Measurements from ENCODE around the gene ATP6V1G1.

The ATP6V1G1 gene

DNA sequence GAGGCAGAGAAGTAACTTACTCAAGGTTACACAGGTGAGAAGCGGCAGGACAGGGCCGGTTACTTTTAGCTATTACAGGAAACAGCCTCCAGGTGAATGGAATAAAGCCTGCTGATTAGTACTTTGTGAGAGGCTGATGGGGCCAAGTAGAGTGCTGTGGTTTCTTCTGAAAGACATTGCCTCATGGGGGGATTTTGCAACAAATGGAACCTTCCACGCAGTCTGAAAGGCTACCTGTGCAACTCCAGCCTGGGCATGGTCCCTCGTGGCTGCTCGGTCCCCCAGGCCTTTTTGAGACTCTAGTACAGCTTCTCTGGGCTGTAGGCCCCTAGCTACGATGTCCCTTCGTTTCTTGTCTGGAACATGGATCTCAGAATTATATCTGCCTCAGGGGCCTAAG, 25.5 kb downstream of the ATP6V1G1 start:
- DNase-seq (ENCODE audit: low spot score), result no peak

DNA sequence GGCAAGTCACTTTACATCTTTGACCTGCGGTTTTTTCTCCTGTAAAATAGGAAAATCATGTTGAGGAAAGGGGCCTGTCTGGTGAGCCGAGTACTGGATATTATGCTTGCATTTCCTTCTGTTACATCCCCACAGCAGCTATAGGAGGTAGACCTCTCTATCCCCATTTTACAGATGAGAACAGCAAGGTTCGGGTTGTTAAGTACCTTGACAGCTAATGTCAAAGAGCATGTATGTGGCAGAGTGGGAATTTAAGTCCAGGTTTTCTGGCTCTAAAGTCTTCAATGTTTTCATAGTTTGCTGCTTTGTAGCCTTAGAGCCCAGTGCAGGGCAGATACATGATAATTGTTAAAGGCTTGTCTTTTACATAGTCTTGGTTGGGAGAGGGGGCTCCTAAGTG, 26.4 kb downstream of the ATP6V1G1 start:
- DNase-seq (ENCODE audit: low spot score), result no peak

DNA sequence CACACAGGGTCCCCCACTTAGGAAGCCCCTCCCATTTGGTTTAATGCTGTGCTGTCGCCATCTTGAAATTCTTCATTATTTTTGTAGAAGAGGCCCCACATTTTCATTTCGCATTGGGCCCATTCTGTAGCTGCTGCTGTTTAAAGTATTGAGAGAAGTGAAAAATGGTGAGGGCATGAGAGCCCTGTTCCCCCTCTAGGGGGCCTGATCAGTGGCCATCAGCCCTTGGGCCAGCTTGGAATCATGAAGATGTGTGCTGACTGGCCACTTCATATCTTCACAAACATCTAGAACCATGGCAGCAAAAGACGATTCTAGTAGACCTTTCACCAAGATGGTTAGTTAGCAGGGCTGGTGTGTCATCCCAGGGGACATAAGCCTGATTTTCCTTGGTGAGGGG, 26.8 kb downstream of the ATP6V1G1 start:
- no peak for DNase-seq (ENCODE audit: low spot score)

DNA sequence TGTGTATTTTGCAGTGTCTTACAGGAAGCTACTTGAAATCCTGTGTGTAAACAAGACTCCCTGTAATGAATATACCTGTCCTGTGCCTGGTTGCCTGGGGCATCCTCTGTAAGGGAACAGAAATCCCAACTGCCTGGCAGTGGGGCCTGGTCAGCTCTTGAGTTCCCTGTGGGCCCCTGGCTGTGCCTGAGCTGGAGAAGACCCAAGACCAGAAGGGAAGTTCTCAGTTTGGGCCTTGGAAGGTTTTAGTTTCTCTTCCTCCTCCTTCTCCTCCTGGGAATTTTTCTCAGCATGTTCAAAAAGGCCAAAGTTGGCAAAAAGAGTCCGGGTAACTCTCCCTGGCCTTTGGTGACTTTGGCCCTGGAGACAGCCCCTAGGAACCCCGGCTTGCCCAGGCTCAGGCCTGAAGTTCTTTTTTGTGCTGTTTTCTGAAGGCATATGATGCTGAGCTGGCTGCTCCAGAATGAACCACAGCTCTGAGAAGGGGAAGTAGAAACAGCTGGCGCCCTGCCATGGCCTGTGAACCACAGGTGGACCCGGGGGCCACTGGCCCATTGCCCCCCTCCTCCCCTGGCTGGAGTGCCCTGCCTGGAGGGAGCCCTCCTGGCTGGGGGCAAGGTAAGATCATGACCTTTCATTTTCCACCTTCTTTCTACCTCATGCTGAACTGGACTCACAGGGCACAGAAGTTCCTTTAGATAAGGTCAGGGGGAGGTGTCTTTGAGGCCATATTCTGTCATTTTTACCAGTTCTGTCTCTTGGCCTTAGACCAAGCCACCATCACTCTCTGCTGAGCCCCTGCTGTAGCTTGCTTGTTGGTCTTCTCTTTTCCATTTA, 29.3 kb downstream of the ATP6V1G1 start:
- no peak for DNase-seq (ENCODE audit: low spot score)

DNA sequence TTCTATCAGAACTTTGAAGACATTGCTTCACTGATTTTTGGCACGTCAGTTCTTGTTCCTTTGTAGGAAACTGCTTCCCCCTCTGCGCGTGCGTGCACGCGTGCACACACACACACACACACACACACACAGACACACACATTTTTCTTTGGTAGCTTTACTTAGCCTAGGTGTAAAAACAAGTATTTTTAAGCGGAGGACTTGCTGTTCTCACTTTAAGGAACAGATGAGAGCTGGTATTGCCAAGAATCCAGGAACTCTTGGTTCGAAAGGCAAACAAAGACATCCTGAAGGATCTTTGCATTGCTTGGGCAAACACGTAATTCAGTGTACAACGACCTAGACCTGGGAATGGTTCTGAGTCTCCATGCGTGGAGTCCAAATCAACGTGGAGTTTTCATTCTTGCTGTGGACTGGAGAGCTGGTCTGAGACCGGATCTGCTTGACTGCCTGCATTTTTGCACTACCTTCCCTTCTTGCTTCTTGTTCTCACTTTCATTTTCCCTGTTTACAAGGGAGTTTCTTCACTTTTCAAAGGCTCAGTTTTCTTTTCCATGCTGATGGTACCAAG, 31.7 kb downstream of the ATP6V1G1 start:
- no peak for DNase-seq (ENCODE audit: low spot score)

DNA sequence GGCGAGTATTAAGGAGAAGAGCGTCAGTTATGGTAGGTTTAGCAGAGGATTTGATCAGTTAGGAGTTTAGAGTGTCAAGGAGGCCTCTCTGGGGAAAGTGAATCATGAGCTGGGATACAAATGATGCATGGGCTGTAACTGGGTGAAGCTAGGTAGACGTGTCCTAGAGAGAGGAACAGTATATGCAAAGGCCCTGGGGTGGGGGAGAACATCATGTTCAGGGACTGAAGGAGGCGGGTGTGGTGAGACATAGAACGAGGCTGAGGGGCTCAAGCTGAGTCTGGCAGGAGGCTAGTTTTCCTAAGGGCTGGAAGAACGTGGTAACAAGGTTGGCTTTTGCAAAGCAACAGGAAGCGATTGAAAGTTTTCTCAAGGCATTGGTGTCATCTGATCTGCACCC, 34.0 kb downstream of the ATP6V1G1 start:
- DNase-seq (ENCODE audit: low spot score), result no peak

DNA sequence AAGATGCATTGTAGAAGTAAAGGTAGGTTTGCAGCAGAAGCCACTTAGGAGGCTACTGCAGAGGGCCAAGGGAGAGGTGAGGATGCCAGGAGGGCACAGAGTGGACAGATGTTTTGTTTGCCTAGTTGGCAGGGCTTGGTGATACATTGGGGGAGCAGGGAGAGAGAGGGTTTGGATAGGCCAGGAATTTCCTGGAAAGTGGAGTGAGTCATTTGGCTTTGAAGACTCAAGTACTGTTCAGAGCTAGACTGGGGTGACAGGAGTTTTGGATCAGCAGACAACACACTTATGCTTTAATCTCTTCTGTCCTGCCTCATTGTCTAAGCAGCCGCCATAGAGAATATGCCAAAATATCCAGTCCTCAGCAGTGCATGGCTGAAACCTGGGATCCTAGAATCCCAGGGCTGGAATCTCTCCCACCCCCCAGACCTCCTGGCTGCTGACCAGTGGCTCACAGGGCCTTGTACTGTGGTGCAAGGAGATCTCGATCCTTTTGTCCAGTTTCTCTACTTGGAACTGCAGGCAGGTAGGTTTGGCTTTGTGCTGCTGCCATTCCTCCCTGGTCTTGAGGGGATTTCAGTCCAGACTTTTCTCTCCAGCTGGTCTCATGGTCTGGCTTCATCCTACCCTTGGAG, 34.5 kb downstream of the ATP6V1G1 start:
- DNase-seq (ENCODE audit: low spot score), result no peak

DNA sequence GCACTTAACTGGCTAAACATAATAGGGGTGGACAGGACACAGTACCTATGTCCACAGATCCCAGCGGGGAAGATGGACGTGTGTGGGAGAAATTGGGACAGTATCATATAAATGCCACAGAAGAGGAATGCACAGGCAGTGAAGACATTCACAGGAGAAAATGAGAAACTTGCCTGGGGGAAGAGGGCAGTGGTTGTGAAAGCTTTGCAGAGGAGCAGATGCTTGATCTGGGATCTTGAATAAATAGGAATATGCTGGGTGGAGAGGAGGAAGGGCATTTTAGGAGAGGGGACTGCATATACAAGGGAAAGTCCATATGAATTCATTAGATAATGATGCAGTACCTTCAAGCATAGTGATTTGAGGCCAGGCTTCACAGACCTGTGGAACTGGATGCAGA, 37.1 kb downstream of the ATP6V1G1 start:
- no peak for DNase-seq (ENCODE audit: low spot score)

DNA sequence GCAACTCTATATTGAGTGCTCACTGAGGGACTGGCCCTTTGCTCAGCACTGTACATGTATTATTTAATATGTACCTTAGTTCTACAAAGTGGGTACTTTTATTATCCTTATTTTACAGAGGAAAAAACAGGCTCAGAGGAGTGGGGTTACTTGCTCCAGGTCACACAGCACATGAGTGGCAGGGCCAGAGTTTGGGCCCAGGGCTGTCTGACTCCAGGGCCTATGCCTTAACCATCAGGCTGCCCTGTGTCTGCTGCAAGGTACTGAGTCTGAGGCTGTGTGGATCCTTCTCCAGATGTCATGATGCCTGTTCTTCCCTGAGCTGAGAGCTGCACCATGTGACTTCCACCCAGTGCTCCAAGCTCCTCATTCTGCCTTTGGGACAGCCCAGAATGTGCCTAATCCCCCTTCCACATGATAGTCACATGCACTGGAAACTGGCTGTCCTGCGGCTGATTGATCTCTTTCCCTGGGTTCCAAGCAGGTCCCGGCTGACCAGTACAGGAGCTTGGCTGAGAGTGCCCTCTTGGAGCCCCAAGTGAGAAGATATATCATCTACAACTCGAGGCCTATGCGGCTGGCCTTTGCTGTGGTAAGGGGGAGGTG, 38.9 kb downstream of the ATP6V1G1 start:
- no peak for DNase-seq (ENCODE audit: low spot score)

DNA sequence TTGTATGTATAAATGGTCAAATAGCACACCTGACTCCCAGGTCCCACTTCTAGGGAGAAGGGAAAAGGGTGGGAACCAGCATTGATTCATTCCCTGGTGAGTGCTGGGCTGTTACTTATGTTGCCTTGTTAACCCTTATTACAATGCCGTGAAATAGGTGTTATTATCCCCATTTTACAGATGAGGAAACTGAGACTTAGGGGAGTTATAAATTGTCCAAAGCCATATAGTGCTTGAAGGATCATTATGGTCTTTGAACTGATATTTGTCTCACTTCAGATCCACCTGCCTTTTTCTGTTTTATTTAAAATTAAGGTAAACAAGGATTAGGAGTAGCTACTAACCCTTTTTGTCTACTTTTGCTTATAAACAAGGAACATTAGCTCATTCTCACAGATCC, 40.0 kb downstream of the ATP6V1G1 start:
- DNase-seq (ENCODE audit: low spot score), result no peak

DNA sequence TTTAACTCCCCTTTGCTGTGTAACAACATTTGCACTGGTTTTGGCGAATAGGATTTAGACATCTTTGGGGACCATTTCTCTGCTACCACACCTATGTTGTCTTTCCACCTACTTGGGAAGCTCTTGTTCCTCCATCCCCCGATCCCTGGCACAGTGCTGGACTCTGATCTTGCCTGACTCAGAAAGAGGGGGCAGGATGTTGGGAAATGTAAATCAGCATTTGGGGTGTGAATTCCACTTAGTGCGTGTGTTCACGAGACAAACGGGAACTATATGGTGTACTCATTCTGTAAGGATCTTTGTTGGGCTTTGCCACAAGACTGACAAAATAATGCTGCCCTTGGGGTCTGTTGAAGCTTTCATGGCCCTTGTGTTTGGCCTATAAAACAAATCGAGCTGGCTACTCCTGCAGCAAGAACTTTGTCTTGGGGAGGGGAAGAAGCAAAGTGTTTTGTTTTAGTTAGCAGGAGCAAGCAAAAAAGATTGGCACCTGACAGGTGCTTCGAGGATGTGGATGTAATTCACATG, 42.1 kb downstream of the ATP6V1G1 start:
- DNase-seq (ENCODE audit: low spot score), result no peak

DNA sequence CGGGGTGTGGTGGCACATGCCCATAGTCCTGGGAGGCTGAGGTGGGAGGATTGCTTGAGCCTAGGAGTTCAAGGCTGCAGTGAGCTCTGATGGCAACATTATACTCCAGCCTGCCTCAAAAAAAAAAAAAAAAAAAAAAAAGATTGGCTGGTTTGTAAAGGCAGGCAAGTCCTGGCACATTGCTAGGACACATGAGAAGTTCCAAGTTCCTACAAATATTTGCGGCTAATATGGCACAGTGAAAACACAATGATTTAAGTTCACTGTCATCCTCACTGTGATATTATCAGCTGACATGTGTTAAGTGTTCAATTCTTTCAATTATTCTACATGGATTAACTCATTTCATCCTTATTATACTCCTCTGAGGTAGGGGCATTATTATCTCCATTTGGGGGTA, 43.6 kb downstream of the ATP6V1G1 start:
- DNase-seq (ENCODE audit: low spot score), result no peak

DNA sequence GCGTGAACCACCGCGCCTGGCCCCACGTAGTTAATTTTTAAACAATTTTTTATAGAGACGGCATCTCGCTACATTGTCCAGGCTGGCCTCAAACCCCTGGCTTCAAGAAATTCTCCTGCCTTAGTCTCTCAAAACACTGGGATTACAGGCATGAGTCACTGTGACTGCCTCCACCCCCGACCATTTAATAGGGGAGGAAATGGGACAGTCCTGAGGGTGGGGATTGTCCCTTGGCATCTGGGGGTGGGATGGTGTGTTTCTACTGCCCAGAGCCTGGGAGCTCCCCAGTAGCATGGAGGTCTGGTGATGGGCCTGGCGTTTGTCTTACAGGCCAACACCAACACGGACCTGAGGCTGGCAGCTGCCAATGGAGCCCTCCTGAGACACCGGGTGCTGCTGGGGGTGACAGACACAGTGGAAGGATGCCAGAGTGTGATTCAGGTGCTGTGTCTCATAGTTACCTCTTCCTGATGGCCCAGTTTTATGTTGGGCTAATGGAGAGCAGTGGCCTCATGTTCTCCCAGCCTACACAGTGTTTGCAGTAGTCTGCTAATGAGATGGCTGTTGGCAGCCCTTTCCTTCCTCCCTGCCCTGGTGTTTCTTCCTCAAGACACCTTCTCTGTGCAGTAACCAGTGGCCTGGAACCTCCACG, 46.0 kb downstream of the ATP6V1G1 start:
- no peak for DNase-seq (ENCODE audit: low spot score)

DNA sequence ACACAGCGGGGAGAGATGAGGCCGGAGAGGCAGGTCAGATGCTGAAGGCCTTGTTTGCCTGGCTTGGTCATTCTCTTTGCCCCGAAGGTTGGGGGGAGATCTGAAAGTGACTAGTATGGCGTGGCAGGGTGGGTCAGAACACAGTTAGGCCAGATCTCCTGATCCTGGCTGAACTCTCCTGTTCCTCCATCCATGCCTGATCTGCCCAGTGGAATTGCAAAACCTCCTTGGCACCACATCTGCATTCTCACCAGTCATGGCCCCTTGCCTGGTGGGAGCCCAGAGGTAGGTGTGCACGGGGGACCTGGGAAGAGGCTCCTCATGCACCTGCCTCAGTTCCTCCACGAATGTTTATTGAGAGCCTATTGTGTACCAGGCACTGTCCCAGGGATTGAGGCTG, 46.8 kb downstream of the ATP6V1G1 start:
- DNase-seq (ENCODE audit: low spot score), result no peak

DNA sequence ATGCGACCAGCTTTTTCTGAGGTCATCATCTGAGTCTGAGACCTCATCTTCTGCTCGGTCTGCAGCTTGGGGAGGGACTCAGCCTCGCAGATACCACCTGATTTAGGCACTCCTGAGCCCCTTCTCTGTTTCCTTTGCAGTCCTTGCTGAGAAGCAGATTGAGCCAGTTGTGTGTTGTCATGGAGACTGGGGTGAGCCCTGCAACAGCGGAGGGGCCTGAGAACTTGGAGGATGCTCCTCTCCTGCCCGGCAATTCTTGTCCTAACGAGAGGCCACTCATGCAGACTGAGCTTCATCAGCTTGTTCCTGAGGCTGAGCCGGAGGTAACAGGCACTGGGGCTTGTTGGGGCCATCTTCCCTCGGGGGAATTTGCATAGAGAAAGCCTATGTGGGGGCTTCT, 50.8 kb downstream of the ATP6V1G1 start:
- DNase-seq (ENCODE audit: low spot score), result no peak

DNA sequence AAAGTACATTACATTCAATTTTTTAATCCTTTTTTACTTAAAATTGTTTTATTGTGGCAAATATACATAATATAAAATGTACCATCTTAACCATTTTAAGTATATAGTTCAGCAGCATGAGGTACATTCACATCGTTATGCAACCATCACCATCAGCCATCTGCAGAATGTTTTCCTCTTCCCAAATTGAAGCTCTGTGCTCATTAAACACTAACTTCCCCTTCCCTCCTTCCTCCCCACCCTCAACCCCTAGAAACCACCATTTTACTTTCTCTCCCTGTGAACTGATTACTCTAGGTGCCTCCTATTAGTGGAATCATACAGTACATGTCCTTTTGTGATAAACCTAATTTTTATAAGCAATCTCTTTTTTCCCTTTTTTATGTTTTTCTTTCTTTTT, 54.4 kb downstream of the ATP6V1G1 start:
- no peak for DNase-seq (ENCODE audit: low spot score)

DNA sequence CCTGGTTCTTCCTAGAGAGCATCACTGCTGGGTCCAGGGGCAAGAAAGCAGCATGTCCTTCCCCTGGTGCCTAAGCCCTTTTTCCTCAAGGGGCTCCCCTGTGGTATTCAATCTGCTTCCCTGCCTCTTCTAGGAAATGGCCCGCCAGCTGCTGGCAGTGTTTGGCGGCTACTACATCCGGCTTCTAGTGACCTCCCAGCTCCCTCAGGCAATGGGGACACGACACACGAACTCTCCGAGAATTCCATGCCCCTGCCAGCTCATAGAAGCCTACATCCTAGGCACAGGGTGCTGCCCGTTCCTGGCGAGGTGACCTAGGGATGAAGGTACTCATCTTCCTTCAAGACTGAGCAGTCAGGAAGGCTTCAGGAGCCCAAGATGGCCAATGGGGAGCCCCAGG, 55.4 kb downstream of the ATP6V1G1 start:
- no peak for DNase-seq (ENCODE audit: low spot score)

DNA sequence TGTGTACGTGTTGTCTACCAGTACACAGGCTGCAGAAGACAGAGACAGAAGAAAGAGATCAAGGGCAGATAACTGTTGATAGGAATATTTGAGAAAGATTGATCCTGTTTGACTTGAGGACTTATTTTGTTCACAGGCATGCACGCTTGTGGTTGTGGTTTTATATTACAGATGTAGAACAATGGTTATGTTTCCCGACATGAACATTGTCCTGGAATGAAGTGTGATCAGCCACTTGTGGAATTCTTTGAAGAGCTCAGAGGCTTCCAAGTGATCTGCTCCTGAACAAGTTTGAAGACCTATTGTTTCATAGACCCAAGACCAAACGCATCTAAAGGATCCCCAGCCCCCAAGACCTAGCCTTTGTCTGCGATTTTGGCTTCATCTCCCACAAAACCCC, 56.3 kb downstream of the ATP6V1G1 start:
- no peak for DNase-seq (ENCODE audit: low spot score)
